ENCODE data around the gene PRPF38B. TPM values are rescaled to one million over a fixed set of nuclear protein-coding genes. Genes with fewer than 3 reads are reported as not detected.
A peak's percentile ranks its signal among the peaks of the same experiment; 100 is the strongest.

Gene PRPF38B
- polyA plus RNA-seq, 1 of the 3 experiments (the other 2 are of a cell fraction) = 17.5 TPM

GRCh38 chr1:108747898-108748297, 55.8 kb downstream of the PRPF38B start:
- no peak for DNase-seq
- peak overlapping the region; percentile 95 for H3K9ac ChIP-seq
- peaks cover 4 to 5% of the 10 kb centered on the region in 2 experiments; a peak in 3 of 4 replicates for H3K4me1 ChIP-seq (ENCODE audit: control insufficient read depth in 1 of 2, insufficient read depth in 2 of 2, low read depth in 1 of 2, low read length in 1 of 2)
- no peaks in the 10 kb centered on the region for H3K9me2 ChIP-seq
- peaks cover 5% of the 10 kb centered on the region for H3F3A ChIP-seq (replicated peaks; ENCODE audit: insufficient read depth)
- H3K36me3 ChIP-seq (replicated peaks in 1 of 2; ENCODE audit: control insufficient read depth in 1 of 2, insufficient read depth in 2 of 2, low read length in 1 of 2) = peaks cover 12 to 27% of the 10 kb centered on the region in 2 experiments
- ChIA-PET CTCF (interaction anchor here (0.9 to 3.0 kb wide), 2 partner anchors 33 to 150 kb away, joined by 3 to 23 read pairs; no protein-coding TSS in a partner anchor), POLR2A (no interaction called here)
- H2AFZ ChIP-seq (ENCODE audit: low read depth) = no peak overlapping the region
- WGBS (ENCODE audit: low lambda C conversion rate) = 84% methylated on average over 3 of the region's 3 CpGs
- TF ChIP-seq GABPA (IDR thresholded peaks at IDR 0.05; ENCODE audit: low read depth) (no peak), ELF1 (IDR thresholded peaks at IDR 0.05) (no peak), CTCF (IDR thresholded peaks at IDR 0.05) (no peak), FOXM1 (IDR thresholded peaks at IDR 0.05; ENCODE audit: low read depth) (no peak)
- TF ChIP-seq, protein P1, sequence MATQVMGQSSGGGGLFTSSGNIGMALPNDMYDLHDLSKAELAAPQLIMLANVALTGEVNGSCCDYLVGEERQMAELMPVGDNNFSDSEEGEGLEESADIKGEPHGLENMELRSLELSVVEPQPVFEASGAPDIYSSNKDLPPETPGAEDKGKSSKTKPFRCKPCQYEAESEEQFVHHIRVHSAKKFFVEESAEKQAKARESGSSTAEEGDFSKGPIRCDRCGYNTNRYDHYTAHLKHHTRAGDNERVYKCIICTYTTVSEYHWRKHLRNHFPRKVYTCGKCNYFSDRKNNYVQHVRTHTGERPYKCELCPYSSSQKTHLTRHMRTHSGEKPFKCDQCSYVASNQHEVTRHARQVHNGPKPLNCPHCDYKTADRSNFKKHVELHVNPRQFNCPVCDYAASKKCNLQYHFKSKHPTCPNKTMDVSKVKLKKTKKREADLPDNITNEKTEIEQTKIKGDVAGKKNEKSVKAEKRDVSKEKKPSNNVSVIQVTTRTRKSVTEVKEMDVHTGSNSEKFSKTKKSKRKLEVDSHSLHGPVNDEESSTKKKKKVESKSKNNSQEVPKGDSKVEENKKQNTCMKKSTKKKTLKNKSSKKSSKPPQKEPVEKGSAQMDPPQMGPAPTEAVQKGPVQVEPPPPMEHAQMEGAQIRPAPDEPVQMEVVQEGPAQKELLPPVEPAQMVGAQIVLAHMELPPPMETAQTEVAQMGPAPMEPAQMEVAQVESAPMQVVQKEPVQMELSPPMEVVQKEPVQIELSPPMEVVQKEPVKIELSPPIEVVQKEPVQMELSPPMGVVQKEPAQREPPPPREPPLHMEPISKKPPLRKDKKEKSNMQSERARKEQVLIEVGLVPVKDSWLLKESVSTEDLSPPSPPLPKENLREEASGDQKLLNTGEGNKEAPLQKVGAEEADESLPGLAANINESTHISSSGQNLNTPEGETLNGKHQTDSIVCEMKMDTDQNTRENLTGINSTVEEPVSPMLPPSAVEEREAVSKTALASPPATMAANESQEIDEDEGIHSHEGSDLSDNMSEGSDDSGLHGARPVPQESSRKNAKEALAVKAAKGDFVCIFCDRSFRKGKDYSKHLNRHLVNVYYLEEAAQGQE (IDR thresholded peaks at IDR 0.05; ENCODE audit: low read depth, low read length) = no peak
- TF ChIP-seq, protein P2, sequence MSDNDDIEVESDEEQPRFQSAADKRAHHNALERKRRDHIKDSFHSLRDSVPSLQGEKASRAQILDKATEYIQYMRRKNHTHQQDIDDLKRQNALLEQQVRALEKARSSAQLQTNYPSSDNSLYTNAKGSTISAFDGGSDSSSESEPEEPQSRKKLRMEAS (IDR thresholded peaks at IDR 0.05; ENCODE audit: low read depth) = no peak
- TF ChIP-seq, protein P3, sequence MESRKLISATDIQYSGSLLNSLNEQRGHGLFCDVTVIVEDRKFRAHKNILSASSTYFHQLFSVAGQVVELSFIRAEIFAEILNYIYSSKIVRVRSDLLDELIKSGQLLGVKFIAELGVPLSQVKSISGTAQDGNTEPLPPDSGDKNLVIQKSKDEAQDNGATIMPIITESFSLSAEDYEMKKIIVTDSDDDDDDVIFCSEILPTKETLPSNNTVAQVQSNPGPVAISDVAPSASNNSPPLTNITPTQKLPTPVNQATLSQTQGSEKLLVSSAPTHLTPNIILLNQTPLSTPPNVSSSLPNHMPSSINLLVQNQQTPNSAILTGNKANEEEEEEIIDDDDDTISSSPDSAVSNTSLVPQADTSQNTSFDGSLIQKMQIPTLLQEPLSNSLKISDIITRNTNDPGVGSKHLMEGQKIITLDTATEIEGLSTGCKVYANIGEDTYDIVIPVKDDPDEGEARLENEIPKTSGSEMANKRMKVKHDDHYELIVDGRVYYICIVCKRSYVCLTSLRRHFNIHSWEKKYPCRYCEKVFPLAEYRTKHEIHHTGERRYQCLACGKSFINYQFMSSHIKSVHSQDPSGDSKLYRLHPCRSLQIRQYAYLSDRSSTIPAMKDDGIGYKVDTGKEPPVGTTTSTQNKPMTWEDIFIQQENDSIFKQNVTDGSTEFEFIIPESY (IDR thresholded peaks at IDR 0.05; ENCODE audit: borderline replicate concordance, low read depth) = no peak
- TF ChIP-seq, protein P4, sequence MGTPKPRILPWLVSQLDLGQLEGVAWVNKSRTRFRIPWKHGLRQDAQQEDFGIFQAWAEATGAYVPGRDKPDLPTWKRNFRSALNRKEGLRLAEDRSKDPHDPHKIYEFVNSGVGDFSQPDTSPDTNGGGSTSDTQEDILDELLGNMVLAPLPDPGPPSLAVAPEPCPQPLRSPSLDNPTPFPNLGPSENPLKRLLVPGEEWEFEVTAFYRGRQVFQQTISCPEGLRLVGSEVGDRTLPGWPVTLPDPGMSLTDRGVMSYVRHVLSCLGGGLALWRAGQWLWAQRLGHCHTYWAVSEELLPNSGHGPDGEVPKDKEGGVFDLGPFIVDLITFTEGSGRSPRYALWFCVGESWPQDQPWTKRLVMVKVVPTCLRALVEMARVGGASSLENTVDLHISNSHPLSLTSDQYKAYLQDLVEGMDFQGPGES (IDR thresholded peaks at IDR 0.05; ENCODE audit: low read depth, low read length) = no peak
- peak overlapping the region; percentile 88 for H3K4me2 ChIP-seq
- H3K27ac ChIP-seq (ENCODE audit: low read depth in 2 of 2, low read length in 1 of 2) = peak overlapping the region in 1 of 2 experiments; percentile 97; a peak in 3 of 4 replicates
- no peaks in the 10 kb centered on the region for H3K27me3 ChIP-seq (ENCODE audit: insufficient read depth)
- peak overlapping the region; percentile 88 to 97; a peak in 3 of 4 replicates for H3K4me3 ChIP-seq (ENCODE audit: low read depth in 2 of 2, low read length in 1 of 2)
- peaks cover 49% of the 10 kb centered on the region for H3K79me2 ChIP-seq (ENCODE audit: insufficient read depth)
- peaks cover 16% of the 10 kb centered on the region for H4K20me1 ChIP-seq (ENCODE audit: insufficient read depth)
- no peaks in the 10 kb centered on the region for H3K9me3 ChIP-seq
